Middle frontal gyrus (tissue), 1 donor: Measurements from ENCODE around the gene WDR75.
"Not testable (repeated sequence)": the region's sequence is repeated elsewhere in the genome, so short reads cannot be mapped to it uniquely, and the experiment has no call there.

ENCODE experiments used
- DNase-seq: peaks from one replicate; pipeline ENCODE4 v3.0.0-alpha.2; 2015; ENCODE audit warnings: low spot score; ENCODE audit errors: extremely low spot score

Gene WDR75

GRCh38 chr2:189440947-189441708 is at the start of gene WDR75:
TSS of gene WDR75 (plus strand) at chr2:189441474. CDS start at chr2:189441493, 19 bp downstream.
- DNase-seq, result peak; percentile 92

DNA sequence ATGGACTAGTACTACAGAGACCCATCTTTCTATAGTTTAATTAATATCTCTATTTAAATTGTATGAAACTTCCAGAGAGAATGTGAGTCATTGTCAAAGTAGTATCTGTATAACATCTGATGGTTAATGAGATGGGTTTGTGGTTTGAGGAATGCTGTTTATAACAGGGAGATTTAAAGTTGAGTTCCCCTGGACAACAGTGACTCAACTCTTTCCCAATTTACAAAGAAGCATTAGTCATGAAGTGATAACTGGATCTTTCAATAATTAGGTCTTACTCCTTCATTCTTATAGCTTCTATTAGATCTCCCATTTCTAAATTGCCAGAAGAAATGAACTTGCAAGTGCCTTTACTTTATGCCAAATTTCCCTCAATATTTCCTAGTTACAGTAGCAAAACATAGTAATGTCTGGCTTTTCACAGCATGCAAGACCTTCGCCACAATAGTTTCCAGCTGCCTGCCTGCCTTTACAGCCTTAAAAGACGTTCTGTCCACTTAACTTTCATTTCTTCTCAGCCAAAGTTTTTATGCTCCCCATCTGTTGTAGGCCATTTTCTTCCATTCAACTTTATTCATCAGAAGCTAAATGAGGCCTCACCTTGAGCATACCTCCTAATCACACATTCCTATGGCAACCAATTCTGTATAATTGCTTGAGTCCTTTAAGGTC is 47.7 kb upstream of the WDR75 start:
- no peak for DNase-seq

GRCh38 chr2:189394525-189394924 is 46.7 kb upstream of the WDR75 start:
- no peak for DNase-seq

DNA sequence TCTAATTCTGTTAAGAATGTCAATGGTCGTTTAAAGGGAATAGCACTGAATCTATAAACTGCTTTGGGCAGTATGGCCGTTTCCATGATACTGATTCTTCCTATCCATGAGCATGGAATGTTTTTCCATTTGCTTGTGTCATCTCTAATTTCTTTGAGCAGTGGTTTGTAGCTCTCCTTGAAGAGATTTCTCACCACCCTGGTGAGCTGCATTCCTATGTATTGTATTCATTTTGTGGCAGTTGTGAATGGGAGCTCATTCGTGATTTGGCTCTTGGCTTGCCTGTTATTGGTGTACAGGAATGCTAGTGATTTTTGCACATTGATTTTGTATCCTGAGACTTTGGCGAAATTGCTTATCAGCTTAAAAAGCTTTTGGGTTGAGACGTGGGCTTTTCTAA is 38.3 kb upstream of the WDR75 start:
- no peak for DNase-seq

DNA sequence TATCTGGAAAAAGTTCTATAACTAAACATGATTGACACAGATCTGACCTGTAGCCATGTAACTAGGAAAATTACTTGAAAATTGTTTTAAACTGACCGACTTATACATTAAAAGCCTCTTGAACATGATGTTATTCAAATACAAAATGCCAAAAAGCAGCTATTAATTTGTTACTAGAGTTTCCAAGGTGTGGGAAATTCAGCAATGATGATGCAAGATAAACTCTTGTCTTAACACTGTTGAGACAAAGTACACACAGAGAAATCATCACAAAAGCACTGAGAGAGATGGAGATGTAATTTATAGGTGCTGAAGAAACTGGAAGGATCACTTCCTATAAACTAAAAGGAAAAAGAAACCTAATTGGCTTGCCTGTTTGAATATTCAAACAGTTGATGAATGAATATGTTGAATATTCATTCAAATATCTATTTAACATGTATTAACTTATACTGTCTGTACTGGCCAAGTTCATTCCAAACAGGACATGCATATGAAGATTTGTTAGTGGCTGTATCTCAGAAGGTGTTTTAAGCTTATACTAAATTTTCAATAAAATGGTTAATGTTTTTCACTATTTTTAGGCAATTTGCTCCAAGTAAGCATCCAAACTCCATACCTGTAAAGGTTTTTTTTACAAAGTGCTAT is 34.6 kb upstream of the WDR75 start:
- no peak for DNase-seq

DNA sequence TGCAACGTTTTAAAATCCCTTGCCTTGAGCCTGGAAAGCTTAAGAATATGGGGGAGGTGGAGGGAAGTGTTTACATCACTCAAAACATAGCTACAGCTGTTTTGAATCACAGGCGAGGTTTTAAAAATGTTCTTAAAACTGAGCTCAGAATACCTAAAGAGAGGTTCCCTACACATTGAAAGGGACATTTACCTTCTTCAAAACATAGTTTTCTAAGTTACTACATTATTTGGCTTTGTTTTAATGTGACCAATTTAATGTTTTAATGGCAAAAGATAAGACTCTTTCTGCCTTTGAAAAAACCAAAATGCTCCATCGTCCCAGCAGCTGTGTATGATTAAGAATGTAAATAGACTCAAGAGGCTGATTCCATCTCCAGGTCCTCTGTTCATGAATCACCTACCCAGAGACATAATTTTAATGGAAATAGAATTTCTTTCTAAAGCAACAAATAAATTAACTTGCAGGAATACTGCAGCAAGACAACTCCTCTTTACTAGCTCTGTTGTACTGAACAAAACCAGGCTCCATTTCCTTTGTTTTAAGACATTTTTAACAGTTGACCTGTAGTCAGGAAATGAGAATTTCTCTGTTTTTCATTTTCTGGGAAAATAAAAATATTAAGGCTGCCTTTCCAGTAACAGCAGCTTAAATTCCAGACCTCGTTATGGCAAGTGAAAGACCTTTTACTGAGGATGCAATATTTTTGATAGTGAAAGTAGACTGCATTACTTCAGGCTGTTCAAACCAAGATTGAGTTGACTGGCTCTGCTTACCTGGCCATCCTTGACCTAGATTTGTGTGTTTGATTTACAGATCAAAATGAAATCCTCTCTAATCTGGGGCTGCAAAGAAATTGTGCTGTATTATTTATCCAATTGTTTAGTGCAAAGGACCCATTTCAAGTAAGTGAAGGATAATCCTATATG is 33.7 kb upstream of the WDR75 start:
- no peak for DNase-seq

- DNase-seq, result no peak
Measured at GRCh38 chr2:189408294-189408693, 33.0 kb upstream of the WDR75 start.

DNA sequence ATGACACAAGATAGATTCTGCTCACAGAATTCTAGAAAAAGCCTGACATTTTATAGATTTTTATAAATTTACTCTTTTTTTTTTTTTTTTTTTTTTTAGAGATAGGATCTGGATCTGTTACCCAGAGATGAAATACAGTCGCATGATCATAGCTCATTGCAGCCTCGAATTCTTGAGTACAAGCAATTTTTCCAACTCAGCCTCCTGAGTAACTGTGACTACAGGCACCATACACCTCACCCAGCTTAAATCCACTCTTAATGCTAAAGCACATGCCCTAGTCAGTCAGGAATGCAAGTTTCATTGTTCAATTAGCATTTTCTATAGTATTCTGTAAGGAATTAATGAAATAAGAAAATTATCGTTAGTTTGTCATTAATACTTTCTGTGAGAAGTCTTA is 32.1 kb upstream of the WDR75 start:
- DNase-seq, result no peak

DNA sequence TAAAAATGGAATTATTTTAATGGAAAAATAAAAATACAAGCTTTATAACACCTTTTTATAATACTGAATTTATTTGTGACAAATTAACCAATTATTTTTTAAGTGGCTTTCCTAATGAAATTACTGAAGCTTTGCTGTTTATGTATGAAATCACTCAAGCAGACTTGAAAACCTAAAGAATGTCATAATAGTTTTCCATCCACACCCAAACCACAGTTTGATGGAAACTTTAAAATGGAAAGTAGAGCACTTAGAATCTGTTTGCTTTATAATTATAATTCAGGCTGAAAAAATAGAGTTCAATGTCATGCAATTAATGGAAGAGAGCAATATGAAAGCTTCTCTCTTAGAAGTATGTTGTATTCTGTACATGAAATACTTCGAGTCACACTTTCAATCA is 31.6 kb upstream of the WDR75 start:
- DNase-seq, result no peak

- no peak for DNase-seq
Measured at GRCh38 chr2:189411860-189412259, 29.4 kb upstream of the WDR75 start.

GRCh38 chr2:189412330-189412953 is 28.8 kb upstream of the WDR75 start:
- DNase-seq, result peak; percentile 61

GRCh38 chr2:189413249-189413648 is 28.0 kb upstream of the WDR75 start:
- no peak for DNase-seq

DNA sequence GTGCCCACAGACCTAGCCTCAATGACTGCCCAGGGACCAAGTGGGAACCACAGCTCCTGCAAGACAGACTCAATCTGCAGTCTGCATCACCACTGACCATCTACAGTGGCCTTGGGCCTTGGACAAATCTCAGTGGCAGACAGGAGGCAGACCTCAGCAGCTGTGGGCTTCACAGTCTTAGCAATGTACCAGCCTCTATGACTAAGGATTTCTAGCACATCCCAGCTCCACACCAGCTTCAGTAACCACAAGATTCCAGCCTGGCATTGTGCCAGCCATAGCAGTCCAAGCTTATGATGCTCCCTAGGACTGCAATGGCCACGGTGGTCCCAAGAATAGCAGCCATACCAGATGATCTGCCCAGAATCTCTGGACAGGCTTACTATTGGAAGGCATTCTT is 19.6 kb upstream of the WDR75 start:
- DNase-seq, result no peak

GRCh38 chr2:189424961-189425360 is 16.3 kb upstream of the WDR75 start:
- no peak for DNase-seq

GRCh38 chr2:189425676-189426075 is 15.6 kb upstream of the WDR75 start:
- no peak for DNase-seq

DNA sequence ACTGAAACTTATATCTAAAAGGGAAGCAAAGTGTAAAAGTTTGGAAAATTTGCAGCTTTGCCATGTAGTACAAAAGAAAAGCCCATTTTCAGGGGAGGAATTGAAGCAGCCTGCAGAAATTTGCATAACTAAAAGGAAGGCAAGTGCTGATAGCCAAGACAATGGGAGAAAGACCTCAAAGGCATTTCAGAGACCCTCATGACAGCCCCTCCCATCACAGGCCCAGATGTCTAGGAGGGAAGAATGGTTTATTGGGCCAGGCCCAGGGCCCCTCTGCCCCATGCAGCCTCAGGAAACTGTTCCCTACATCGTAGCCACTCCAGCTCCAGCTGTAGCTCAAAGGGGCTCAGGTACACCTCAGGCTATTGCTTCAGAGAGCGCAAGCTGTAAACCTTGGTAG is 14.4 kb upstream of the WDR75 start:
- no peak for DNase-seq

- DNase-seq, result no peak
Measured at GRCh38 chr2:189427872-189428271, 13.4 kb upstream of the WDR75 start.

- DNase-seq, result not testable (repeated sequence)
Measured at GRCh38 chr2:189430448-189430847, 10.8 kb upstream of the WDR75 start.

DNA sequence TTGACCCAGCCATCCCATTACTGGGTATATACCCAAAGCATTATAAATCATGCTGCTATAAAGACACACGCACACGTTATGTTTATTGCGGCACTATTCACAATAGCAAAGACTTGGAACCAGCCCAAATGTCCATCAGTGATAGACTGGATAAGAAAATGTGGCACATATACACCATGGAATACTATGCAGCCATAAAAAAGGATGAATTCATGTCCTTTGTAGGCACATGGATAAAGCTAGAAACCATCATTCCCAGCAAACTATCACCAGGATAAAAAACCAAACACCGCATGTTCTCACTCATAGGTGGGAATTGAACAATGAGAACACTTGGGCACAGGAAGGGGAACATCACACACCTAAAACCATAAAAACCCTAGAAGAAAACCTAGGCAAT is 5.5 kb upstream of the WDR75 start:
- not testable (repeated sequence) for DNase-seq

- DNase-seq, result no peak
Measured at GRCh38 chr2:189437926-189438325, 3.3 kb upstream of the WDR75 start.

DNA sequence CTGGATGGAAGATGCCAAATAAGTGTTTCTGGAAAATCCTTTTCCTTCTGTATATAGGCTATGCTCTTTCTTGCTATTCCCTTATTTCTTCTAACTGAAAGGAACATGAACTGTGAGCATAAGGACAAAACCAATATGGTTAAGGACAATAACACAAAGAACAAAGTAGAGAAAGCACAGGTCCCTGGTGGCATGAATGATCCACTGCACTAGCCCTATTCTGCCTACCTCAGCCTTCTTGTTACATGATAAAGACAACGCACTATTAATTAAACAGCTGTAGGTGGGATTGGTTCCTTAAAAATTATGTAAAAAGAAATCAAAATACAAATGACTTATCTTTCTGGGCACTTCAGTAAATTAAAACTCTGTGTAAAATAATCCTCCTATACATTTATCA is 1.9 kb upstream of the WDR75 start:
- no peak for DNase-seq
